Measurements from ENCODE around the gene HEXIM2. TPM values are rescaled to one million over a fixed set of nuclear protein-coding genes. Genes with fewer than 3 reads are reported as not detected.
A peak's percentile ranks its signal among the peaks of the same experiment; 100 is the strongest.

HEXIM2 gene
- total and polyA plus RNA-seq, 2 of the 13 experiments (the other 11 are each of a cell fraction or from before 2014, with no cell fraction given): 27.1 to 32.4 TPM

DNA sequence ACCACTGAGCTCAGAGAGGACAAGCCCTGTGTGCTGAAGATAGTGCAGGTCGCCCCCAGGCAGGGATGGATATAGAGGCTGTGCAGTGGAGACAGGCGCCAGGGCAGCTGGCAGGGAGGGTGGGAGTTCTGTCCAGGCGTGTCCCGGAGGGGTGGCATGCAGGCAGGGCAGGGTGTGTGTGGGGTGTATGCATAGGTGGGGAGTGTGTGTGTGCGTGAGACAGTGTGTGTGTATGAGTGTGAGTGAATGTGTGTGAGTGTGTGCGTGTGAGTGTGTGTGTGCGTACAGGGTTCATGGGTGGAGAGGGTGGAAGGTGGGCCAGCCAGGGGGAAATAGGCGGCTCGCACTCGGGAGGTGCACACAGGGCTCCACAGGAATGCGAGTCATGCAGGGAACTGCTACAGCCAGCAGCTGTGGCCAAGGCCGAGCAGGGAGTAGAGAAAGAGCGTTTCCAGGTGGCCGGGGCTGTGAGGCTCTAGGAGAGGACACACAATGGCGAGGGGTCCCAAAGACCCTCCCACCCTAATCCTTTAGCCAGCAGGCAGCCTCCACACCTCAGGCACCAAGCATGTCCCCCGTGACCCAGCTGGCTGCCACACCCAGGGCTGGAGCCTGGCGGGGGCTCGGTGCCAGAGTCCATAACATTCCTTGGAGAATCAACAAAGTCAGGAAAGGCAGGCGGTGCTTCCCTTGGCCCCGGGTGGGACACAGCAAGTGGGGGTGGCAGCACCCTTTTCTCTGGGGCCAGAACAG, 34.0 kb upstream of the HEXIM2 start (continued):
- TF ChIP-seq ZNF562 (CRISPR knock-in tag; IDR thresholded peaks at IDR 0.05; ENCODE audit: borderline replicate concordance): no peak
- TF ChIP-seq, protein P1, sequence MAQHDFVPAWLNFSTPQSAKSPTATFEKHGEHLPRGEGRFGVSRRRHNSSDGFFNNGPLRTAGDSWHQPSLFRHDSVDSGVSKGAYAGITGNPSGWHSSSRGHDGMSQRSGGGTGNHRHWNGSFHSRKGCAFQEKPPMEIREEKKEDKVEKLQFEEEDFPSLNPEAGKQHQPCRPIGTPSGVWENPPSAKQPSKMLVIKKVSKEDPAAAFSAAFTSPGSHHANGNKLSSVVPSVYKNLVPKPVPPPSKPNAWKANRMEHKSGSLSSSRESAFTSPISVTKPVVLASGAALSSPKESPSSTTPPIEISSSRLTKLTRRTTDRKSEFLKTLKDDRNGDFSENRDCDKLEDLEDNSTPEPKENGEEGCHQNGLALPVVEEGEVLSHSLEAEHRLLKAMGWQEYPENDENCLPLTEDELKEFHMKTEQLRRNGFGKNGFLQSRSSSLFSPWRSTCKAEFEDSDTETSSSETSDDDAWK (CRISPR knock-in tag; IDR thresholded peaks at IDR 0.05): no peak
- no peak for TF ChIP-seq ZBTB3 (CRISPR knock-in tag; IDR thresholded peaks at IDR 0.05; ENCODE audit: borderline replicate concordance, low read depth)
- TF ChIP-seq, protein P2, sequence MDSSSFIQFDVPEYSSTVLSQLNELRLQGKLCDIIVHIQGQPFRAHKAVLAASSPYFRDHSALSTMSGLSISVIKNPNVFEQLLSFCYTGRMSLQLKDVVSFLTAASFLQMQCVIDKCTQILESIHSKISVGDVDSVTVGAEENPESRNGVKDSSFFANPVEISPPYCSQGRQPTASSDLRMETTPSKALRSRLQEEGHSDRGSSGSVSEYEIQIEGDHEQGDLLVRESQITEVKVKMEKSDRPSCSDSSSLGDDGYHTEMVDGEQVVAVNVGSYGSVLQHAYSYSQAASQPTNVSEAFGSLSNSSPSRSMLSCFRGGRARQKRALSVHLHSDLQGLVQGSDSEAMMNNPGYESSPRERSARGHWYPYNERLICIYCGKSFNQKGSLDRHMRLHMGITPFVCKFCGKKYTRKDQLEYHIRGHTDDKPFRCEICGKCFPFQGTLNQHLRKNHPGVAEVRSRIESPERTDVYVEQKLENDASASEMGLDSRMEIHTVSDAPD (CRISPR knock-in tag; IDR thresholded peaks at IDR 0.05): no peak
- peak; percentile 58; the same call in 1 of the 2 replicates for TF ChIP-seq ZNF501 (CRISPR knock-in tag; IDR thresholded peaks at IDR 0.05)
- TF ChIP-seq, protein P3, sequence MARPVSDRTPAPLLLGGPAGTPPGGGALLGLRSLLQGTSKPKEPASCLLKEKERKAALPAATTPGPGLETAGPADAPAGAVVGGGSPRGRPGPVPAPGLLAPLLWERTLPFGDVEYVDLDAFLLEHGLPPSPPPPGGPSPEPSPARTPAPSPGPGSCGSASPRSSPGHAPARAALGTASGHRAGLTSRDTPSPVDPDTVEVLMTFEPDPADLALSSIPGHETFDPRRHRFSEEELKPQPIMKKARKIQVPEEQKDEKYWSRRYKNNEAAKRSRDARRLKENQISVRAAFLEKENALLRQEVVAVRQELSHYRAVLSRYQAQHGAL (CRISPR knock-in tag; IDR thresholded peaks at IDR 0.05; ENCODE audit: not compliant biosample characterization): no peak
- TF ChIP-seq POLR2AphosphoS5 (IDR thresholded peaks at IDR 0.05; ENCODE audit: low read depth, low read length): no peak
- TF ChIP-seq, protein P4, sequence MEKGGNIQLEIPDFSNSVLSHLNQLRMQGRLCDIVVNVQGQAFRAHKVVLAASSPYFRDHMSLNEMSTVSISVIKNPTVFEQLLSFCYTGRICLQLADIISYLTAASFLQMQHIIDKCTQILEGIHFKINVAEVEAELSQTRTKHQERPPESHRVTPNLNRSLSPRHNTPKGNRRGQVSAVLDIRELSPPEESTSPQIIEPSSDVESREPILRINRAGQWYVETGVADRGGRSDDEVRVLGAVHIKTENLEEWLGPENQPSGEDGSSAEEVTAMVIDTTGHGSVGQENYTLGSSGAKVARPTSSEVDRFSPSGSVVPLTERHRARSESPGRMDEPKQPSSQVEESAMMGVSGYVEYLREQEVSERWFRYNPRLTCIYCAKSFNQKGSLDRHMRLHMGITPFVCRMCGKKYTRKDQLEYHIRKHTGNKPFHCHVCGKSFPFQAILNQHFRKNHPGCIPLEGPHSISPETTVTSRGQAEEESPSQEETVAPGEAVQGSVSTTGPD (CRISPR knock-in tag; IDR thresholded peaks at IDR 0.05): no peak
- TF ChIP-seq, protein P5, sequence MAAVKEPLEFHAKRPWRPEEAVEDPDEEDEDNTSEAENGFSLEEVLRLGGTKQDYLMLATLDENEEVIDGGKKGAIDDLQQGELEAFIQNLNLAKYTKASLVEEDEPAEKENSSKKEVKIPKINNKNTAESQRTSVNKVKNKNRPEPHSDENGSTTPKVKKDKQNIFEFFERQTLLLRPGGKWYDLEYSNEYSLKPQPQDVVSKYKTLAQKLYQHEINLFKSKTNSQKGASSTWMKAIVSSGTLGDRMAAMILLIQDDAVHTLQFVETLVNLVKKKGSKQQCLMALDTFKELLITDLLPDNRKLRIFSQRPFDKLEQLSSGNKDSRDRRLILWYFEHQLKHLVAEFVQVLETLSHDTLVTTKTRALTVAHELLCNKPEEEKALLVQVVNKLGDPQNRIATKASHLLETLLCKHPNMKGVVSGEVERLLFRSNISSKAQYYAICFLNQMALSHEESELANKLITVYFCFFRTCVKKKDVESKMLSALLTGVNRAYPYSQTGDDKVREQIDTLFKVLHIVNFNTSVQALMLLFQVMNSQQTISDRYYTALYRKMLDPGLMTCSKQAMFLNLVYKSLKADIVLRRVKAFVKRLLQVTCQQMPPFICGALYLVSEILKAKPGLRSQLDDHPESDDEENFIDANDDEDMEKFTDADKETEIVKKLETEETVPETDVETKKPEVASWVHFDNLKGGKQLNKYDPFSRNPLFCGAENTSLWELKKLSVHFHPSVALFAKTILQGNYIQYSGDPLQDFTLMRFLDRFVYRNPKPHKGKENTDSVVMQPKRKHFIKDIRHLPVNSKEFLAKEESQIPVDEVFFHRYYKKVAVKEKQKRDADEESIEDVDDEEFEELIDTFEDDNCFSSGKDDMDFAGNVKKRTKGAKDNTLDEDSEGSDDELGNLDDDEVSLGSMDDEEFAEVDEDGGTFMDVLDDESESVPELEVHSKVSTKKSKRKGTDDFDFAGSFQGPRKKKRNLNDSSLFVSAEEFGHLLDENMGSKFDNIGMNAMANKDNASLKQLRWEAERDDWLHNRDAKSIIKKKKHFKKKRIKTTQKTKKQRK (IDR thresholded peaks at IDR 0.05; ENCODE audit: low read length): no peak
- TF ChIP-seq, protein P6, sequence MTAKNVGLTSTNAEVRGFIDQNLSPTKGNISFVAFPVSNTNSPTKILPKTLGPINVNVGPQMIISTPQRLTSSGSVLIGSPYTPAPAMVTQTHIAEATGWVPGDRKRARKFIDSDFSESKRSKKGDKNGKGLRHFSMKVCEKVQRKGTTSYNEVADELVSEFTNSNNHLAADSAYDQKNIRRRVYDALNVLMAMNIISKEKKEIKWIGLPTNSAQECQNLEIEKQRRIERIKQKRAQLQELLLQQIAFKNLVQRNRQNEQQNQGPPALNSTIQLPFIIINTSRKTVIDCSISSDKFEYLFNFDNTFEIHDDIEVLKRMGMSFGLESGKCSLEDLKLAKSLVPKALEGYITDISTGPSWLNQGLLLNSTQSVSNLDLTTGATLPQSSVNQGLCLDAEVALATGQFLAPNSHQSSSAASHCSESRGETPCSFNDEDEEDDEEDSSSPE (CRISPR knock-in tag; IDR thresholded peaks at IDR 0.05): no peak
- peak; percentile 56 for TF ChIP-seq YY1 (IDR thresholded peaks at IDR 0.05; ENCODE audit: insufficient read depth, insufficient replicate concordance, low read depth, low read length)
- 0 out of 2 replicates have a peak, but pooled peaks have one; percentile 53 for TF ChIP-seq ATM (IDR thresholded peaks at IDR 0.05; ENCODE audit: borderline replicate concordance)
- TF ChIP-seq, protein P7, sequence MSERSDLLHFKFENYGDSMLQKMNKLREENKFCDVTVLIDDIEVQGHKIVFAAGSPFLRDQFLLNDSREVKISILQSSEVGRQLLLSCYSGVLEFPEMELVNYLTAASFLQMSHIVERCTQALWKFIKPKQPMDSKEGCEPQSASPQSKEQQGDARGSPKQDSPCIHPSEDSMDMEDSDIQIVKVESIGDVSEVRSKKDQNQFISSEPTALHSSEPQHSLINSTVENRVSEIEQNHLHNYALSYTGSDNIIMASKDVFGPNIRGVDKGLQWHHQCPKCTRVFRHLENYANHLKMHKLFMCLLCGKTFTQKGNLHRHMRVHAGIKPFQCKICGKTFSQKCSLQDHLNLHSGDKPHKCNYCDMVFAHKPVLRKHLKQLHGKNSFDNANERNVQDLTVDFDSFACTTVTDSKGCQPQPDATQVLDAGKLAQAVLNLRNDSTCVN (CRISPR knock-in tag; IDR thresholded peaks at IDR 0.05; ENCODE audit: borderline replicate concordance): no peak
- TF ChIP-seq RBM39 (IDR thresholded peaks at IDR 0.05; ENCODE audit: low read depth, low read length, poor library complexity, severe bottlenecking): peak; percentile 55
- TF ChIP-seq KMT2B (CRISPR knock-in tag; IDR thresholded peaks at IDR 0.05): no peak
- TF ChIP-seq ZBTB8A (CRISPR knock-in tag; IDR thresholded peaks at IDR 0.05; ENCODE audit: borderline replicate concordance, low read depth): no peak
- TF ChIP-seq HIVEP1 (CRISPR knock-in tag; IDR thresholded peaks at IDR 0.05): no peak
